ENCODE data around the gene SEC14L6.

Gene SEC14L6

GRCh38 chr22:30531651-30532608, 14.6 kb downstream of the SEC14L6 start:
- DNase-seq = no peak

DNA sequence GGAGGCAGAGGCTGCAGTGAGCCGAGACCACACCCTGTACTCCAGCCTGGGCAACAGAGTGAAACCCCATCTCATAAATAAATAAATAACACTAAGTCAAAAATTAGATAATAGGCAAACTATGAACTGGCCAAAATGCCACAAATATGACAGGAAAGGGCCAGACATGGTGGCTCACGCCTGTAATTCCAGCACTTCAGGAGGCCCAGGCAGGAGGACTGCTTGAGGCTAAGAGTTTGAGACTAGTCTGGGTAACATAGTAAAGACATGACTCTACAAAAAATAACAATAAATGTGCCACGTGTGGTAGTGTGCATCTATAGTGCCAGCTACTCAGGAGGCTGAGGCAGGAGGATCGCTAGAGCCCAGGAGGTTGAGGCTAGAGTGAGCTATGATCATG, 19.9 kb downstream of the SEC14L6 start:
- DNase-seq = no peak

- DNase-seq = no peak
These were observed 22.7 kb downstream of the SEC14L6 start for GRCh38 chr22:30523646-30524489.

GRCh38 chr22:30521368-30522156, 25.0 kb downstream of the SEC14L6 start:
- DNase-seq = no peak

- DNase-seq = no peak
These were observed 26.6 kb downstream of the SEC14L6 start for GRCh38 chr22:30519842-30520425.

DNA sequence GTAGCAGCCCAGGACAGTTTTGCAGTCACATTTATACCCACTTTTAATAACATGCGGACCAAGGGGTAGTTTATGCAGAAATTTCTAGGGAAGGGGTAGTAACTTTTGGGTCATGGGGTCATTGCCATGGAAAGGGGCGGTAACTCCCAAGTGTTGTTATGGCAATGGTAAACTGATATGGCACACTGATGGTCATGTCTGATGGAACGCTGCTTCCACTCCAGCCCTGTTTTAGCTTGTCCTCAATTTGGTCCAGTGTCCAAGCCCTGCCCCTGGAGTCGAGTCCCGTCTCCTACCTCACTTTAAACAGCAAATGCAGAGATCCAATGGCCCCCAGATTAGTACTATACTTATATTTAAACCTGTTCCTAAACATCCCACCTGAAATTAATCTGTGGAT, 29.8 kb downstream of the SEC14L6 start:
- no peak for DNase-seq

GRCh38 chr22:30516273-30516672, 30.3 kb downstream of the SEC14L6 start:
- DNase-seq = no peak

- DNase-seq = no peak
These were observed 32.3 kb downstream of the SEC14L6 start for GRCh38 chr22:30514252-30514651.

- DNase-seq = no peak
These were observed 33.1 kb downstream of the SEC14L6 start for GRCh38 chr22:30513462-30513861.

DNA sequence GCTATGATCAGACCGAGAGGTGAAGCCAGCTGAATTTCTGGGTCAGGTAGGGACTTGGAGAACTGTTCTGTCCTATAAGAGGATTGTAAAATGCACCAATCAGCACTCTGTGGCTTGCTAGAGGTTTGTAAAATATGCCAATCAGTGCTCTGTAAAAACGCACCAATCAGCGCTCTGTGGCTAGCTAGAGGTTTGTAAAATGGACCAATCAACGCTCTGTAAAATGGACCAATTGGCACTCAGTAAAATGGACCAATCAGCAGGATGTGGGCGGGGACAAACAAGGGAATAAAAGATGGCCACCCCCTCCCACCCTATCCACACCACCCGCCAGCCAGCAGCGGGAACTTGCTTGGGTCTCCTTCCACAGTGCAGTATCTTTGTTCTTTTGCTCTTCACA, 34.6 kb downstream of the SEC14L6 start:
- no peak for DNase-seq

GRCh38 chr22:30511109-30511508, 35.4 kb downstream of the SEC14L6 start:
- no peak for DNase-seq

- DNase-seq = no peak
These were observed 38.3 kb downstream of the SEC14L6 start for GRCh38 chr22:30508216-30508615.

DNA sequence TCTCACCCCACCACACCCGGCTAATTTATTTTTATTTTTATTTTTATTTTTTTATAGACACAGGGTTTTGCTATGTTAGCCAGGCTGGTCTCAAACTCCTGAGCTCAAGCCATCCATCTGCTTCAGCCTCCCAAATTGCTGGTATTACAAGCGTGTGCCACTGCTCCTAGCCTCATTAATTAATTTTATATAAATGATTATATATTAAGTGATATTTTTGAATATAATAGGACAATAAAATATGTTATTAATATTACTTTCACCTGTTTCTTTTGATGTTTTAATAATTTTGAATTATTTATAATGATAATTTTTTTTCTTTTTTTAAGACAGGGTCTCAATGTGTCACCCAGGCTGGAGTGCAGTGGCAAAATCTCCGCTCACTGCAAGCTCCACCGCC, 38.9 kb downstream of the SEC14L6 start:
- no peak for DNase-seq

- no peak for DNase-seq
These were observed 40.0 kb downstream of the SEC14L6 start for GRCh38 chr22:30506507-30506968.

DNA sequence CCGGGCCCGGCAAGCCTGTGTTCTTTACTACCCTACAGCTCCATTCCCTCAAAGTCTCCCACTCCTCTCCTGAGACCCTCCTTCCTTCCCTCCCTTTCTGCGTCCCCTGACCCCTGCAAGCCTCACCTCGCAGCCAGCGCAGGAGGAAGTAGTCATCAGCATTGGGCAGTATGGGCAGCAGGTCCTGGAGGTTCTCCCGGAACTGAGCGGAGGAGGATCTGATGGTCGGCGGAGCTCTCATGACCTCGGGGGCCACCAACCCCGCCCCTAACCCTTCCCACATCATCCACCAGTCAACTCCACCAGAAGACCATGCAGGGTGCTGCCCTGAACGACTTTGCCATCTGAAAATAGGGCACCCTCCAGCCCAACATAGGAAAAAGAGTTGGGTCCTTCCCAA, 43.0 kb downstream of the SEC14L6 start:
- DNase-seq = no peak

GRCh38 chr22:30502911-30503310, 43.6 kb downstream of the SEC14L6 start:
- no peak for DNase-seq

GRCh38 chr22:30502153-30502552, 44.4 kb downstream of the SEC14L6 start:
- no peak for DNase-seq

DNA sequence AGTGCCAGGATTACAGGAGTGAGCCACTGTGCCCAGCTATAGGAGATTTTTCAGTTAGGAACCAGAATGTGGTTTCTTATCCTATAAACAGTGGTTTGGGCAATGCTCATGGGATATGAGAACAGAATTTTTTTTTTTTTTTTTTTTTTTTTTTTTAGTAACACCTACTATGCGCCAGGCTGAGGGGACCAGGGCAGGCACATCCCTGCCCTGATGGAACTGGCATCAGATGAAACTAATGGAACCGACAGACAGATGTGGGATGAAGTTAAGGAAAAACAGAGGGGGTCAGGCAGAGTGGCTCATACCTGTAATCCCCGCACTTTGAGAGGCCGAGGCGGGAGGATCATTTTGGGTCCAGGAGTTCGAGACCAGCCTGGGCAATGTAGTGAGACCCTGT, 45.9 kb downstream of the SEC14L6 start:
- DNase-seq = no peak

DNA sequence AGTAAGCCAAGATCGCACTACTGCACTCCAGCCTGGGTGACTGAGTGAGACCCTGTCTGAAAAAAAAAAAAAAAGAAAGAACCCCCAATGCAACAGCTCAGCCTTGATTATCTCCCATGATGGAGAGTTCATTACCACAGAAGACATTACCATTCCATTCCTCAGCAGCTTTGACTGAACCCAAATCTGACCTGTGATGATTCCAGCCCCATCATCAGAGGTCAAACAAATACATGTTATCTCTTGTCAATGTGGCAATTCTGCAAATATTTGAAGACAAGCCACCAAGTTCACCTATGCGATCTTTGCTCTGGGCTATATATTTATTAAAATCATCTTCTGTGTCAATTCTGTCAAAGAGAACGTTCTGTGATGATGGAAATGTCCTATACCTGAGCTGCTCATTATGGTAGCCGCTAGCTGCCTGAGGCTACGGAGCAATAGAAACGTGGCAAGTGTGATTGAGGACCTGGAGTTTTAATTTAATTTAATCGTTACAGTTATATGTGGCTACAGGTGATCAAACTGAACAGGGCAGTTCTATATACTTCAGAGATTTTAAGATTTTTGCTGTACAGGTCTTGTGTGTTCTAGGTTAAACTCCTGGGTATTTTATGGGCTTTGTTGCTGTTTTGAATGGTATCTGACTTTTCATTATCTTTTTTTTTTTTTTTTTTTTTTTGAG, 48.9 kb downstream of the SEC14L6 start:
- no peak for DNase-seq

GRCh38 chr22:30495041-30495784, 51.3 kb downstream of the SEC14L6 start:
- DNase-seq = no peak

GRCh38 chr22:30492144-30492543, 54.4 kb downstream of the SEC14L6 start:
- no peak for DNase-seq

All from SHP77 (cell line).